NCI-H1417 treated with DMSO at 0.1 percent for 48 hours (cell line): ENCODE results near the gene NF2.

Experiments used
- DNase-seq: peaks from one replicate; lab custom pipeline; 2025; lab: John Stamatoyannopoulos, UW

Gene NF2

GRCh38 chr22:29744902-29745301 is 141.5 kb downstream of the NF2 start:
- DNase-seq, result no peak

- no peak for DNase-seq
Observed at GRCh38 chr22:29747832-29748231, 144.4 kb downstream of the NF2 start.
